C4-2B (cell line): ENCODE data around the gene MED4.

Experiments
- CTCF ChIP-seq: fragments of 450-650 bp; conservative IDR thresholded peaks from 2 replicates; pipeline ENCODE4 v1.5.1; 2017; ENCODE audit warnings: mild to moderate bottlenecking
- ZFX ChIP-seq: fragments of 450-650 bp; IDR thresholded peaks from 2 replicates; pipeline ENCODE4 v1.6.1; 2017

GRCh38 chr13:48116808-48117207 is 21.9 kb upstream of the MED4 start:
- no peak for TF ChIP-seq CTCF
- TF ChIP-seq ZFX, result no peak
